Left forelimb (tissue), 1 donor: ENCODE measurements around the gene NUDT16.
"Not testable (repeated sequence)": the region's sequence is repeated elsewhere in the genome, so short reads cannot be mapped to it uniquely, and the experiment has no call there.

Experiments used
- DNase-seq: peaks from one replicate; pipeline ENCODE4 v3.0.0-alpha.2; 2018; ENCODE audit warnings: low spot score

NUDT16 gene

GRCh38 chr3:131381445-131382291 lies at the start of gene NUDT16:
Gene NUDT16 (plus strand): TSS chr3:131381774. CDS start chr3:131381805, 31 bp downstream.
- peak; percentile 98 for DNase-seq

- no peak for DNase-seq
These were observed 42.5 kb upstream of the NUDT16 start for GRCh38 chr3:131338948-131339640.

- no peak for DNase-seq
These were observed 39.8 kb upstream of the NUDT16 start for GRCh38 chr3:131341761-131342160.

GRCh38 chr3:131348911-131349310 lies 32.7 kb upstream of the NUDT16 start:
- no peak for DNase-seq

DNA sequence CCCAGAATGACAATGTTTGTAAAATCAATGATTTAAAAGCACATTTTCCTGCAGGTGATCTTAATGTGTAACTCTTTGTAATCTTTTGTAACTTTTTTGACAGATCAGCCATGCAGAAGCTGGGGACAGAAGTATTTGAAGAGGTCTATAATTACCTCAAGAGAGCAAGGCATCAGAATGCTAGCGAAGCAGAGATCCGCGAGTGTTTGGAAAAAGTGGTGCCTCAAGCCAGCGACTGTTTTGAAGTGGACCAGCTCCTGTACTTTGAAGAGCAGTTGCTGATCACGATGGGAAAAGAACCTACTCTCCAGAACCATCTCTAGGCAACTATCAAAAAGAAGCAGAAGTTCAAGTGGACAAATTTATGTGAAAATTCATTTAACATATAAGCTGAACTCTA lies 32.1 kb upstream of the NUDT16 start:
- DNase-seq = no peak

GRCh38 chr3:131349946-131350347 lies 31.6 kb upstream of the NUDT16 start:
- no peak for DNase-seq

GRCh38 chr3:131350506-131350905 lies 31.1 kb upstream of the NUDT16 start:
- no peak for DNase-seq

- DNase-seq = no peak
These were observed 28.3 kb upstream of the NUDT16 start for GRCh38 chr3:131353016-131353877.

- DNase-seq = no peak
These were observed 27.6 kb upstream of the NUDT16 start for GRCh38 chr3:131353986-131354385.

DNA sequence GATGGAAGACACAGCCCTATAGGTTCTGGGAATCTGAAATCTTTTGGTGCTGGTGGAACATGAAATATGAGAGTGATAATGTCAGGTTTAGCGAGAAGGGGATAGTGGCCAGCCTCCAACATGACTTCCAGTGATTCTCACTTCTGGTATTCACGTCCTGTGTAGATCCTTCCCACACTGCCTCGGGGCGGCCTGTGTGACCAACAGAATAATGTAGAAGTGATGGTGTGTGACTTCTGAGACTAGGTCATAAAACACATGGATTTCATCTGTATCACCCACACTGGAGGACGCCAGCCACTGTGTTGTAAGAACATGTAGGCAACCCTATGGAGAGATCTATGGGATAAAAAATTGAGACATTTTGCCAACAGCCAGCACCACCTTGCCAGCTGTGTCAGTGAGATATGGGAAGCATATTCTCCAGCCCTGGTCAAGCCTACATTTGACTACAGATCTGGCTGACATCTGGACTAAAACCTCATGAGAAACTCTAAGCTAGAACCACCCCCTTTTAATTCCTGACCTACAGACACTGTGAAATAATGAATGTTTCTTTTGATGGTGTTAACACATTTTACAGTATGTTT lies 25.5 kb upstream of the NUDT16 start:
- DNase-seq = no peak

GRCh38 chr3:131357275-131357674 lies 24.3 kb upstream of the NUDT16 start:
- DNase-seq = no peak

DNA sequence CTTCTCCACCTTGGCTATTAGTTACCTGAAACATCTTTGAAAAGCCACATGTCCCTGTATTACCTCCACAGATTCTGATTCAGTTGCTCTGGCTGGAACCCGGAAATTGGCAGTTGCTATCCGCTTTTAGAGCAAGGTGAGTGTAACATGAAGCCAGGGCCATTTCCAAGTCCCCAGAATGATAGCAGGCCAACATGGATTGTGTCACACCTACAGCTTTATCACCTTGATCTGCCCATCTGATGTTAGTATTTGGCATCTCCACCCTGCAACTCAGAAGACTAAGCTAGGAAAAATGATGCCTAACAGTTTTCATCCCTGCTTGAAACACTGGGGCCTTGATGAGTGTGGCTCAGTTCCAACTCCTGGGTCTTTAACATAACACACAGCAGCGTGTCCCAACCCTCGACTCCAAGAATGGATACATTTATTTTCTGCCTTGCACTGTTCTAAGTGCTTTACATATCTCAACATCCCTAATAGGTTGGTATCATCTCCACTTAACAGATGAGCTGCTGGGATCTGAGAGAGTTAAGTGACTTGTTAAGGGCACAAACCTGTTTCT lies 21.3 kb upstream of the NUDT16 start:
- DNase-seq = no peak

DNA sequence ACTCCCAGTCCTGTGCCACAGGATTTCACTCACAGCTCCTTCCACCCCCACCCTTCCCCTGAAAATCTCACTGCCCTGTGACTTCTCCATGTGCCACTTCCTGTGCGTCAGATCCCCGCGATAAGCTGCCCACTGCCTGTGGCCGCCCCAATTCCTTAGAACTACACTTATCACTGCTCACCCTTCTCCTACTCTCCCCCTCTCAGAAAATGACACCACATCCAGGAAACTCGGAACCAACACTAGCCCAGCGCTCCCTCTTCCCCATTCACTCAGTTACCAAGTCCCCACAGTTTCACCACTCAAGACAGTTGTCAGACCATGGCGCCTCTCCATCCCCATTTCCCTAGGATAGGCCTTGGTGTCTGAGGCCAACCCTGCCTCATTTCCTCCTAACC lies 20.5 kb upstream of the NUDT16 start:
- DNase-seq = not testable (repeated sequence)

GRCh38 chr3:131361464-131362421 lies 19.8 kb upstream of the NUDT16 start:
- peak; percentile 72 for DNase-seq

- DNase-seq = no peak
These were observed 18.3 kb upstream of the NUDT16 start for GRCh38 chr3:131363275-131363674.

- no peak for DNase-seq
These were observed 10.5 kb upstream of the NUDT16 start for GRCh38 chr3:131370935-131371687.

DNA sequence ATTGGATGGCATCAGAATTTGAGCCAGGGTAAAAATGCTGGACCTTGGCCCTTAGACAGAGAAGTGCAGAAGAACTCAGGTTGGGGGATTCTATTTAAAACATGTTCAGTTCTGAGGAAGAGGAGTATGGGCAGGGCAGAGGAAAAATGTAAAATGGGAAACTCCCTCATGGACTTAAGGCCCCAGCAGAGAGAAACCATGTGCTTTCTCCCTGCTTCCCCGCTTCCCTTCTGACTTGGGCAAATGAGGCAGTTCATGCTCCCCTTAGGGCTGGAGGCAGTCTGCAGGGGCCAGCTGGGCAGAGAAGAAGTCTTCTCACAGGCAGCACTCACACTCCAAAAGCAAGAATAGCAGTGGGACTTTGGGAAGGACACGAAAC lies 9.9 kb upstream of the NUDT16 start:
- DNase-seq = no peak

GRCh38 chr3:131374741-131375140 lies 6.8 kb upstream of the NUDT16 start:
- DNase-seq = no peak

DNA sequence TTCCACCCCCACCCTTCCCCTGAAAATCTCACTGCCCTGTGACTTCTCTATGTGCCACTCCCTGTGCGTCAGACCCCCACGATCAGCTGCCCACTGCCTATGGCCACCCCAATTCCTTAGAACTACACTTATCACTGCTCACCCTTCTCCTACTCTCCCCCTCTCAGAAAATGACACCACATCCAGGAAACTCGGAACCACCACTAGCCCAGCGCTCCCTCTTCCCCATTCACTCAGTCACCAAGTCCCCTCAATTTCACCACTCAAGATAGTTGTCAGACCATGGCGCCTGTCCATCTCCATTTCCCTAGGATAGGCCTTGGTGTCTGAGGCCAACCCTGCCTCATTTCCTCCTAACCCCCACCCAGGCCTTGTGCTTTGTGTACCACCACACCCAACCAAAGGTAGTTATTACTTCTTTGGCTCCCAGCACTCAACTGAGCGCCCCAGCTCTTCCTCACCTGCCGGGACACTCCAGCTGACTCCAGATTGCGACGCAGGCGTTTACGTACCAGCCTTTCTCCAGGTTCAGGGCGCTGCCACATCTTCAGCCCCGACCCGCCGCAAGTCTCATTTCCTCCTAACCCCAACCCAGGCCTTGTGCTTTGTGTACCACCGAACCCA lies 641 bp upstream of the NUDT16 start:
- not testable (repeated sequence) for DNase-seq
